Suprapubic skin (tissue), 4 donors: ENCODE data around the gene NEK11. TPM values are rescaled to one million over a fixed set of nuclear protein-coding genes. Genes with fewer than 3 reads are reported as not detected.

ENCODE experiments used
- DNase-seq, 2 donors: peaks; one replicate each; pipeline ENCODE4 v3.0.0-alpha.2; 2019; ENCODE audit warnings: low spot score in 2 of 2
- H3K27ac ChIP-seq: fragments of 200-600 bp; sonication (generic); one replicate; pipeline ENCODE4 v1.5.1; 2019
- H3K27me3 ChIP-seq: fragments of 200-600 bp; sonication (generic); one replicate; pipeline ENCODE4 v1.5.1; 2019
- H3K36me3 ChIP-seq: fragments of 200-600 bp; sonication (generic); one replicate; pipeline ENCODE4 v1.5.1; 2019
- H3K4me1 ChIP-seq: fragments of 200-600 bp; sonication (generic); one replicate; pipeline ENCODE4 v1.5.1; 2019
- H3K4me3 ChIP-seq: fragments of 200-600 bp; sonication (generic); one replicate; pipeline ENCODE4 v1.5.1; 2019; ENCODE audit warnings: mild to moderate bottlenecking
- H3K9me3 ChIP-seq: fragments of 200-600 bp; sonication (generic); one replicate; pipeline ENCODE4 v1.5.1; 2019
- EP300 ChIP-seq: sonication (generic); formaldehyde crosslinking; IDR thresholded peaks from one replicate; pipeline ENCODE4 v1.6.1; 2017; ENCODE audit warnings: antibody characterized with exemption
- POLR2A ChIP-seq, 2 donors: fragments of 450-650 bp; IDR thresholded peaks; one replicate each; pipeline ENCODE4 v1.6.1; 2017; ENCODE audit warnings: antibody characterized with exemption in 2 of 2, mild to moderate bottlenecking in 2 of 2, moderate library complexity in 2 of 2
- POLR2AphosphoS5 ChIP-seq, 3 donors: sonication (generic); formaldehyde crosslinking; IDR thresholded peaks; one replicate each; pipeline ENCODE4 v1.6.1; 2017; ENCODE audit warnings: antibody characterized with exemption in 3 of 3
- WGBS: methylation state at CpG from one replicate; pipeline ENCODE4 v1.1.5; 2018; 5-methylcytosine and 5-hydroxymethylcytosine counted together
- total RNA-seq, 4 donors: library from RNA; depleted of rRNA; stranded (reverse); fragments of >200 nt; gene quantifications; one replicate each; pipeline ENCODE4 v1.1.0, GENCODE V29; 2016
- TF ChIP-seq, protein P1 (sequence below), 2 donors: fragments of 200-600 bp in 1 of 2; fragments of 450-650 bp in 1 of 2; sonication (generic) in 1 of 2; IDR thresholded peaks; one replicate each; pipeline ENCODE4 v1.5.1; 2016 to 2019; ENCODE audit warnings: antibody characterized with exemption in 2 of 2, mild to moderate bottlenecking in 1 of 2, moderate library complexity in 1 of 2

The NEK11 gene
- total RNA-seq, 4 donors from 2014 or later = 4.2 to 11.0 (median 7.5) TPM

- H3K36me3 ChIP-seq = no peaks in the 10 kb centered on the region
- no peaks in the 10 kb centered on the region for H3K27me3 ChIP-seq
- no peak overlapping the region for H3K4me3 ChIP-seq
- H3K27ac ChIP-seq = no peak overlapping the region
- H3K4me1 ChIP-seq = no peaks in the 10 kb centered on the region
- H3K9me3 ChIP-seq = no peaks in the 10 kb centered on the region
- TF ChIP-seq, protein P1, sequence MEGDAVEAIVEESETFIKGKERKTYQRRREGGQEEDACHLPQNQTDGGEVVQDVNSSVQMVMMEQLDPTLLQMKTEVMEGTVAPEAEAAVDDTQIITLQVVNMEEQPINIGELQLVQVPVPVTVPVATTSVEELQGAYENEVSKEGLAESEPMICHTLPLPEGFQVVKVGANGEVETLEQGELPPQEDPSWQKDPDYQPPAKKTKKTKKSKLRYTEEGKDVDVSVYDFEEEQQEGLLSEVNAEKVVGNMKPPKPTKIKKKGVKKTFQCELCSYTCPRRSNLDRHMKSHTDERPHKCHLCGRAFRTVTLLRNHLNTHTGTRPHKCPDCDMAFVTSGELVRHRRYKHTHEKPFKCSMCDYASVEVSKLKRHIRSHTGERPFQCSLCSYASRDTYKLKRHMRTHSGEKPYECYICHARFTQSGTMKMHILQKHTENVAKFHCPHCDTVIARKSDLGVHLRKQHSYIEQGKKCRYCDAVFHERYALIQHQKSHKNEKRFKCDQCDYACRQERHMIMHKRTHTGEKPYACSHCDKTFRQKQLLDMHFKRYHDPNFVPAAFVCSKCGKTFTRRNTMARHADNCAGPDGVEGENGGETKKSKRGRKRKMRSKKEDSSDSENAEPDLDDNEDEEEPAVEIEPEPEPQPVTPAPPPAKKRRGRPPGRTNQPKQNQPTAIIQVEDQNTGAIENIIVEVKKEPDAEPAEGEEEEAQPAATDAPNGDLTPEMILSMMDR (IDR thresholded peaks at IDR 0.05) = no peak
- TF ChIP-seq POLR2A (IDR thresholded peaks at IDR 0.05) = no peak
- no peak for TF ChIP-seq EP300
- WGBS = 58% methylated on average over 3 of the region's 3 CpGs
- no peak for DNase-seq
Observed at GRCh38 chr3:131147534-131147933, 120.9 kb downstream of the NEK11 start.

DNA sequence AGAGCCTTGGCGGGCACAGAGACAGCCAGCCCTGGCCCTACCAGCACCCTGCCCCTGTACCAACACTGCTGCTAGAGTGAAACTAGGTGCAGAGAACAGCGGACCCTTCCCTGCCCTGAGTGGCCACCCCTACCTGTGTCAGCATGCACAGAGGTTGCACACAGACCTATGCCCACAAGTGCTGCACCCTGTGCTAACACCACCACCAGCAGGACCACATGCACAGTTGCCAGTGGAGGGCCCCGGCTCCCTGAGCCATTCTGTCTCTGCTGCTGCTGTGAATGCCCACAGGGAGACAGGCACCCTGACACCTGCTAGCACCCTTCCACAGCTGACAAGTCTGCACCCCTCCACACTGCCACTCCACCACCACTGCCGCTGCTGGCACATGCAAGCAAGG lies 131.8 kb downstream of the NEK11 start:
- H3K36me3 ChIP-seq = no peaks in the 10 kb centered on the region
- H3K27me3 ChIP-seq = no peaks in the 10 kb centered on the region
- TF ChIP-seq POLR2A (IDR thresholded peaks at IDR 0.05) = no peak
- TF ChIP-seq POLR2AphosphoS5 (IDR thresholded peaks at IDR 0.05) = no peak
- no peak for TF ChIP-seq EP300
- TF ChIP-seq, protein P1 (IDR thresholded peaks at IDR 0.05) = no peak
- WGBS = 90% methylated on average over 2 of the region's 4 CpGs
- H3K27ac ChIP-seq = no peak overlapping the region
- no peaks in the 10 kb centered on the region for H3K9me3 ChIP-seq
- H3K4me1 ChIP-seq = no peaks in the 10 kb centered on the region
- no peak for DNase-seq
- no peak overlapping the region for H3K4me3 ChIP-seq

DNA sequence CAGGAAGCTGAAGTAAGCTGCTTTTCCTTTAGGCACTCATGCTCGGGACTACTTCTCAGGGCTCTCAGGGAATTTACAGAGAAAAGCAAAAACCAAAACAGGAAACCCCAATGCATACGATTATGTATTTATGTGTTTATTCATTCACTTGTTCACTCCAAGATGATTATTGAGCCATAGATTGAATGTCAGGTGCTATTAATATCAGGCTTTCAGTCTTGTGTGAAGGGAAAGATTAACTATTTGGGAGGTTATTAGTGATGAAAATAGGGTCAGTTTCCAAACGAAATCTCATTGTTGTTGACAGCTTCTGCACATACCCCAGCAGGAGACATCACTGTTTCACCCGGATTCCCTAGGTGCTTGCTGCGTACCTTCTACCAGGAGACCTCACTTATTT lies 135.8 kb downstream of the NEK11 start:
- TF ChIP-seq, protein P1 (IDR thresholded peaks at IDR 0.05) = no peak
- TF ChIP-seq POLR2AphosphoS5 (IDR thresholded peaks at IDR 0.05) (no peak), EP300 (no peak), POLR2A (IDR thresholded peaks at IDR 0.05) (no peak)
- Histone ChIP-seq H3K4me3 (no peak overlapping the region), H3K27me3 (no peaks in the 10 kb centered on the region), H3K27ac (no peak overlapping the region), H3K36me3 (no peaks in the 10 kb centered on the region), H3K4me1 (no peaks in the 10 kb centered on the region), H3K9me3 (no peaks in the 10 kb centered on the region)
- no peak for DNase-seq
- 70% methylated on average over 5 of the region's 5 CpGs for WGBS

- Histone ChIP-seq H3K27ac (no peak overlapping the region), H3K27me3 (no peaks in the 10 kb centered on the region), H3K36me3 (peaks cover 6% of the 10 kb centered on the region), H3K4me3 (no peak overlapping the region), H3K9me3 (no peaks in the 10 kb centered on the region), H3K4me1 (no peaks in the 10 kb centered on the region)
- DNase-seq = no peak
- WGBS = 81% methylated on average over 1 of the region's 1 CpG
- TF ChIP-seq EP300 (no peak), POLR2A (IDR thresholded peaks at IDR 0.05) (no peak), POLR2AphosphoS5 (IDR thresholded peaks at IDR 0.05) (no peak)
- TF ChIP-seq, protein P1 (IDR thresholded peaks at IDR 0.05) = no peak
Observed at GRCh38 chr3:131167867-131168266, 141.2 kb downstream of the NEK11 start.

- Histone ChIP-seq H3K27ac (no peak overlapping the region), H3K9me3 (no peaks in the 10 kb centered on the region), H3K4me1 (no peaks in the 10 kb centered on the region), H3K4me3 (no peak overlapping the region), H3K36me3 (peaks cover 6% of the 10 kb centered on the region), H3K27me3 (no peaks in the 10 kb centered on the region)
- DNase-seq = no peak
- WGBS = 86% methylated on average over 3 of the region's 3 CpGs
- no peak for TF ChIP-seq POLR2A (IDR thresholded peaks at IDR 0.05)
- TF ChIP-seq, protein P1 (IDR thresholded peaks at IDR 0.05) = no peak
- TF ChIP-seq POLR2AphosphoS5 (IDR thresholded peaks at IDR 0.05) = no peak
- no peak for TF ChIP-seq EP300
Observed at GRCh38 chr3:131169331-131169730, 142.7 kb downstream of the NEK11 start.
